ACHN (cell line): ENCODE results near the gene GHR.

Experiments
- DNase-seq: peaks from one replicate; pipeline ENCODE4 v3.0.0-alpha.2; 2015
- in situ Hi-C: cut with HindIII; loops from 2 replicates; pipeline ENCODE4 v1.10.0; 2017; ENCODE audit warnings: low sequenced_read_pairs, low pct_ligation_motif_present, low pct_unique_long_range_greater_than_20kb

Gene GHR

DNA sequence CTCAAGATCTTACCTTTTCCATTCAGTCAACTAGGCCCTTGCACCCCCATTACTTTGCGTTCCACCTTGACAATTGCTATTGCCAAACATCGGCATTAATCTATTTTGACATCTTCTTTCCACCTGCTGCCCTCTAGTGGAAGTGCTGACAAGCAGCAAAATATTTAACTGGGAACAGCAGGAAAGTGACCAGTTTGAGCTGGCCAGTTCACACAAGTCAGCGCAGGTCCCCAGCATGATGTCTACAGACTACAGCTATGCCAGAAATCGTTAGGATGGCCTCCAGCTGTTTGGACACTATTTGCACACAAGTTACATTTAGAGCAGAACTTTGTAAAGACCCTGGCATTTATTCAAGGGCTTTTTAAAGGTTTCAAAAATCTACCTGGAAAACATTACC, 160.1 kb downstream of the GHR start:
- in situ Hi-C loops = no loop called here
- peak; percentile 44 for DNase-seq

DNA sequence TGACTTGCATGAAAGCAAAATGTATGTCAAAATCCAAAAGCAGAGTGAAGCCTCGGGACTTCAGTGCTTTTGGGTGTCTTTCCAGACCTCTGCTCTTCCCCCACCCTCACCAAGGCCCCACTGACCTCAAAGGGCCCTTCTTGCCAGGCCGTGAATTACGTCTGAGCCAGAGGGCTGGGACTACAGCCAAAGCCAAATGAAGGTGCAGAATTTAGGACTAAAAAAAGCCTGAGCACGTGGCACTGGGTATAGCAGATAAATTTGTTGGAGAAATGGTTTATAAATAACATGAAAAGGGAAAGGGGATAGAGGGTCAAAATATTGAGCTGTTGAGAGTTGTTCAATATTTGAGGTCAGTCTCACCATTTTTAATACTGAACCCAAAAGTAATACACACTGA, 163.4 kb downstream of the GHR start:
- in situ Hi-C loops = no loop called here

DNA sequence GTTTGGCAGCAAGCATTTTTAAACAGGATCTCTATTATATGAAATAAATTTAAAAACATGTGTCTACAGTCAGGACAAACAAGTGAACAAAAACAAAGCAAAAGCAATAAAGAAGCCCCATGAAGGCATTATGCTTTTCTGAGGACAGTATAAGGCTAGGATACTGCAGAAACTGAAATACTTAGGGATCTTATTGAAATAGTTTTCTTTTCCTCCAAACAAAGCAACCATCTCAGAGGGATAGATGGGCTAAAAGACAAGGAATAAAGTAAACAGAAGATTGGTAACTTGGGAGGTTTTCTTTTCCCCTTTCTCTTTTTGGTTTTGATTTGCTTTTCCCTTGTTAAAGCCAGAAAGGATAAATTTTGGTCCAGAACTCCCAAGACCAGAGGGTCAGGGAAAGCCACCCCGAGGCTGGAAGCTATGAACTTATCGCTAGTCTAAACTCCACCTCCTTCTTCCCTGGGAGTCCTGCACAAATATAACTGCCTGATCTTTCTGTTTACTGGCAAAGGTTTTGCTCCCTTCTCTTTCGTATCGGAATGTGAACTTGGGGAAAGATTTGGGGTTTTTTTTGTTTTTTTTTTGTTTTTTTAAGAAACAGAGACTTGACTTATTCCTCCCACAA, 164.0 kb downstream of the GHR start:
- in situ Hi-C loops = no loop called here
- no peak for DNase-seq

More for the DNA sequence above, 163.4 kb downstream of the GHR start:
- DNase-seq = no peak

DNA sequence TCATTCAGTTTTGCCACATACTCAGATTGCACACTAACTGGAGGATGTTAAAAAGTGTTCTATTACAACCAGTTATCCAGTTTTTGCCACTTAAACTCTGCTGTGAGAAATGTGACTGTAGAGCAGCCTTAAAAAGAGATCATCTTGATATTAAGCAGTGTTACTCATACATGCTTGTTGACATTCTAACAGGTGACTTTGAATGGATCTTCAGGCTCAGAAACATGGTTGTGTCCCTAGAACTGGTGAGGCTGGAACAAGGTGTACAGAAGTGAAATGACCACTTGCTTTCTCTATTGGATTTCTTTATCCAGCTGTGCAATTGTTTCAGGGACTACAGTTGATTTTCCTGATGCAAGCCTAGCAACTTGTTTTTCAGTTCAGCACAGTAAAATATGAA, 167.3 kb downstream of the GHR start:
- in situ Hi-C loops = no loop called here
- DNase-seq = no peak

DNA sequence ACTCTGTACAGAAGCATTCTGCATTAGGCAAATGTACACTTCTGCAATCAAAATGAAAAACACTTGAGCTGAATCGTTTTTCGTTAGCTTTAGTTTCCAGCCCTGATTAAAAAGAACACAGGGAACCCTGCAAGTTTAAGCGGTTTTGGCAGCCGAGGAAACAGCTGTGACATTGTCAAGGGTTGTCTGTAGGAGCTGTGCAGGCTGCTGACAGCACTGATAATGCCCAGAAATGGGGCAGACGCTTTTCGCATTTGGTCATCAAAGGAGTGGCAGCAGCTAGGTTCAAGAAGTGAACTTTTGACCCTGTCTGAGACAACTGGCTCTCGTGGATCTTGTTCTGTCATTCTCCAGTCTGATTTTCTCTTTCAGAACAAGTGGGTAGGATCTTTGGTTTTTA, 167.8 kb downstream of the GHR start:
- in situ Hi-C loops = no loop called here
- no peak for DNase-seq

- in situ Hi-C loops = no loop called here
- no peak for DNase-seq
These were observed 169.3 kb downstream of the GHR start for GRCh38 chr5:42592401-42593140.

DNA sequence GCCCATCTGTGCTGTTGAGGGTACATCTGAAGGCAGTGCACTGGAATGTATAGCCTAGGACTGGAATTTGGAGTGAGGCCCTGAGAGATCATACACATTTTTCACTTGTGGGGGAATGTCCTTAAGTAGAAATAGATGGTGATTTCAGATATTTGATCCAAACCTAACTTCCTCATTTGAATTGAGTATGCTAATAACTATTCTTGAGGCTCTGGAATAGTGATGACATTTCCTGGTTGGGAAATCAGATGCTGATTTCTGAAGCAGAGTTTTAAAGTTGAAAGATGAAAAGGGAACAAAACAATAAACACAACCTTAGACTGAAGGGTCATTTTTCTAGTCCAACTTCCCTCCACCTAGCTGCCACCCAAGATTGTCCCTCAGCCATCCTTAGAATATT, 170.4 kb downstream of the GHR start:
- no peak for DNase-seq
- in situ Hi-C loops = no loop called here

DNA sequence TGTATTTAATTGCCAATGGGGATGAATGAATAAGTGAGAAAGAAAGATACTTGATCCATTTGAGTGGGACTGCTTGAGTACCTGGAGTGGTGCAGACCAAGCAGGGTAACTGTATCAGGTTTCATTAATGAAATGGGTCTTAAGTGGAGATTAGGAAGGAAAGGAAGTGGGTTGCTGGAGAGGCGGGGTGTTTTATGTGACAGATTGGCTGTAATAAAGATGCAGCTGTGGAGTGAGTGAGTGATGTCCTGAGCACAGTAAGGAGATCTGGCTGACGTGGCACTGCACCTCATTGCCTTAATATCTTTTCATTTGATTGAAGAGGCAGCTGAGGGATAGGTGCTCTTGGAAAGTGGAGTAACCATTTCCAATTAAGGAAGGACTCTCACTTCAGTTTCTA, 172.4 kb downstream of the GHR start:
- in situ Hi-C loops = no loop called here
- DNase-seq = no peak

DNA sequence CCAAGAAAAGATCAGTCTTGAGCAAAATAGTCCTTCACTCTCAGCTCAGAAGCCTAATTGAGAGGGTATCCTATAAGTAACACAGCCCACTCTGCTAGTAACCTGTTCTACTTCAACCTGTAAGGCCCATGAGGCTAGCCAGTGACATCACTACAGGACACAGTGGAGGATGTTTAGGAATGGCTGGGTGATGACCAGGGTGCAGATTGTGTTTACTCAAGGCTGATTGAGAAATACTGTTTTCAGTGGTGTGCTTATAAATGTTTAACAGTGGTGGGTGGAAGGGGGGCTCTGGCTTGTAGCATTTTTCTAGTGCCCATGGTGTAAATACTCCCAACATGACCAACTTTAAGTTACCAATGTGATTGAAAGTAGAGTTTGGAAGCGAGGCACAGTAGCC, 173.6 kb downstream of the GHR start:
- in situ Hi-C loops = no loop called here
- no peak for DNase-seq

DNA sequence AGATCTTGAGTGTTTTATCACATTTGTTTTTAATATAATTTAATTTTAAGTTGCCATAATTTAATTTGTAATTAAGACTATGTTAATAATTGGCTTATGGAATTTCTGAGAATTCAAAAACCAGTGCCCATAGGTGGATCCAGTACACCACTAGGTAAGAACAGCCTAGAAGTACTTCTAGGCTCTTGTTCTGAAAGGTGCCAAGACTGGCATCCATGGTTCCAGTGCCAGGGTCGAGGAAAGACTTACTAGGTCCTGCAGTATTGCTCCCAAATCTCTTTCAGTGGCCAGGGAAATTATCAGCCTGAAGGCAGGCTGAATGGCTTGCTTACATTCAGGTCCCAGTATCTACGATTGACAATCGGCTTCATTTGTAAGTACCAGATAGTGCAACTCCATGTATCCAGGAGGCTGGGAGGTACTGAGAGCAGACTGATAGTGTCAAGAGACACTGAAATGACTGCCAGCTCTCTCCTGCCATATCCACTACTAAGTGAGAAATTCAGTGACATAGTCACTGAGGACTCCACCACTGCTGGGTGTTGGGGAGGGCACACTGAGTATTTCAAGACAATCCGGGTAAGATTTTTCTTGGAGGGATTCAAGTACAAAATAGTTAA, 174.2 kb downstream of the GHR start:
- in situ Hi-C loops = no loop called here
- no peak for DNase-seq

DNA sequence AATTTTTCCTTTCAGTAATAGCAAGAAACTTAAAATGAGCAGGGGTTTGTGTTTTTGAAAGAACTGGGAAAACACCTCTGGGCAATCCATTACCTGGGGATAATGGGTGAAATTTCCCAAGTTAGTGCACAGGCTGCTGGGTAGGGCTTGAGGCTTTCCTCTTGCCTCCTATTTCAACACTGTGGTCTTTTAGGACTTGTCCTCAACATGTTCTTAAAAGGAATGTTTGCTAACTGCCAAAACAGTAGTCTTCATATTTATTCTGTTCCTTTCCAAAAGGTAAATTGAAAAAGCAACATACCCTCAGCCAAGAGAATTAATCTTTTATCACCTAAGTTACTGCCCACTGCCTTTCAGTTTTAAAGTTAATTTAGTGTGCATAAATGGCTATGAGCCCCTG, 175.1 kb downstream of the GHR start:
- no peak for DNase-seq
- in situ Hi-C loops = no loop called here

GRCh38 chr5:42599106-42599505, 175.9 kb downstream of the GHR start:
- in situ Hi-C loops = no loop called here
- DNase-seq = no peak

DNA sequence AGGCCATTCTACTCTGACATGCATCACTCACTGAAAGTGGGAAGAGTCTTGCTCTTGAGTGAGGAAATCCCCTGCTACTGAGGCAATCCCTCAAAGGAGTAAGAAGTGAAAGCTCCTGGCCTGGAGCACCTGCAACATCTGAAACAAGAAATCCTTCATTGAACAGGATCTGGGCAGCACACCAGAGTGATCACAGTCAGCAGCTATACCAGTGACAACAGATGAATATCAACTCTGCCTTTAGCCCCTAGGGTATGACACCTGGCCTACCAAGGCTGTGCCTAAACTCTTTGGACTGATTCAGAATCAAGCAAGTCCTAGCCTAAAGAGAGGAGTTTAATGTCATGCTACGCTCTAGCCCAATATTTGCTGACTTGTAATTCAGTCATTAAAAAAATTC, 177.2 kb downstream of the GHR start:
- in situ Hi-C loops = no loop called here
- no peak for DNase-seq

DNA sequence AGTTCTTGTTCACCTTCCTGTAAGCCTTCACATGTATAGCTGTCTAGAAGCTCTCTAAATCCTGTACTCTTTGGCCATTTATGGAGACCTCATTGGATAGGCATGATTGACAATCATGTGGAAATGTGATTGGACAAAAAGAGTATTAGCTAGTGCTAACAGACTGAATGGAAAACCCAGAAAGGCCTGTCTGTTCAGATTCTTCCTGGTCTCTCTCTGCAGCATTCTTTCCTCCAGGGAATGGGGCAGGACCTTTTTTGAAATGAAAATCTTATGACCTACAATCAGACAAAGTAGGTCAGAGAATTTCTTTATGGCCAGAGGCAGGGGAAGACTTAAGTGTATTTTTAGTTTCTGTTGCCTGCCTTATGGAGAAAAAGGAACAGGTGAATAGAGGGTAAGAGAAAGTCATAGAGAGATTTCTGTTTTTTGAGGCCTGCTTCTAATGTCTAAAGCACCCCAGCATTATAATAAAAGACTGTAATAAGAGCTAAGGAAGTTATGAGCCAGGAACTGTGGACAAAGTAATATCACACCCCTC, 181.0 kb downstream of the GHR start:
- in situ Hi-C loops = no loop called here

DNA sequence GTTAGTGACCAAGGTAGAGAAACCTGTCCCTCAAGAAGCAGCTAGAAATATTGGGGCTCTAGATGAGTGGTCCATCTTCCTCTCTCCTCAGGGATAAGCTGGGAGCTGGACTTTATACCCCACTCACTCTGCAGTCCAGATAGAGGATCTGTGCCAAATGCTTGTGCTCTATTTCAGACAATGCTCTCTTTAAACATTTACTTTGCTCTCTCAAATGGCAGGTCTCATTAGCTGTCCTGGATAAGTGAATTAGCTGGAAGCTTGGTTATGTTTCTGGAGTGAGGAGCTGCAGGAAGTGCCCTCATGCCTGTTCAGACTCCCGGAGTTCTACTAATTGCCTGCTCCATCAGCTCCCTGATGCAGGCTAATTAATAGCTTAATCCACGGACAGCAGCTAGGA, 182.3 kb downstream of the GHR start:
- in situ Hi-C loops = no loop called here

More for the DNA sequence above, 181.0 kb downstream of the GHR start:
- DNase-seq = no peak

DNA sequence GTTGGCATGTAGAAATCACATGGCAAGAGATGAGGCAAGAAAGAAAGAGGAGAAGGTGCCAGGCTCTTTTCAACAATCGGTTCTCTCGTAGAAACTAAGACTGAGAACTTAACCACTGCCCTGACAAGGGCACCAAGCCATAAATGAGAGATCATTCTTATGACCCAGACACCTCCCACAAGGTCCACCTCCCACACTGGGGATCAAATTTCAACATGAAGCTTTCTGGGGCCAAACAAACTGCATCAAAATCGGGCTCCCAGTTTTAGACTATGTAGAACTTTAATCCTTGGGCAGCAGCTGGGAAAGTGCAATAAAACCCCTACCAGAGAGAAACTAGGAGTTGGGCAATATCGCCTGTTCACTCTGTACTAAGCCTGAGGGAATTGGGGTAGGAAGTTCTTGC, 183.2 kb downstream of the GHR start:
- in situ Hi-C loops = no loop called here
- no peak for DNase-seq

More for the DNA sequence above, 182.3 kb downstream of the GHR start:
- no peak for DNase-seq

- DNase-seq = no peak
- in situ Hi-C loops = no loop called here
These were observed 188.2 kb downstream of the GHR start for GRCh38 chr5:42611437-42611836.

DNA sequence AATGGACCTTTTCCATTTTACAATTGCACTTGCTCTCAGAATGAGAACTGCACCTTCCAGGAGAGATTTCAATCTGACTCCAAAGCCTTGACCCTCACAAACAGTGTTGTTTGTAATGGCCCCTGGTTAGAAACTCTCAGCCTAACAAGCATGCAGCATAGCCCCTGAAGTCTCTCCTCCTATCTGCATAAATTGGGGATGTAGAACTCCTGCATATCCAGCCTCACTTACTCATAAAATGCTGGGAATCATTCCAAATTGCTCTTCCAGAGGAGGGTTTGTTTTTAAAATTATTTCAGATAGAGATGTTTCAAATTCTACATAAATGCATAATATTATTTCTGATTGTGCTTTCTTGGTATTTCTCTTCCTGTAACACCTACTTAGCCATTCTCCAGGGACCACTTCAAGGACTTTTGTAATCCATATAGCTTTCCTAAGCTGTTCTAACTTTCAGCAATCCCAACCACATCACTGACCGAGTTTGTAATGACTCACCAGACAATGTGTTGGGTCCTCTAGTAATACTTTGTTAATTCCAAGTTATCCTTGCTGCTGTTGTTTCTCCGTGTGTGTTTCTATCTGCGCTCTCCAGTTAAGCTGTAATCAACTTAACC, 189.6 kb downstream of the GHR start:
- in situ Hi-C loops = no loop called here
- DNase-seq = no peak

DNA sequence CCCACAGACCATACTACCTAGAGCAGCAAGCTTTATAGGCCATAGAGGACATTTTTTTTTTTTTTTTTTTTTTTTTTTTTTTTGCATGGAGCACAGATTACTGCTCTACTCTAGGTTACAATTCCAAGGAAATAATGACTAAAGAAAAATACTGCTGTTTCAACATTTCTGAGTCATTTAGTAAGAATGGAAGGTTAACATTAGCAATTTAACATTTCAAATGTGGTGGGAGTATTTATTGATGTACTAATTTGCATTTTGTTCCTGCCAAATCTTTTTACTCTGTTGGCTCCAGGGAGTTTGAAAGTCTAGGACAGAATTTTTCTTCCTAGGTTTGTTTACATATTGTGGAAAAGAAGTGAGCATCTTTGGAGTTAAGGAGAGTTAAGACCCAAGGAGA, 191.3 kb downstream of the GHR start:
- no peak for DNase-seq
- in situ Hi-C loops = no loop called here
